BE2C (cell line): ENCODE results near the gene CSKMT.
"Not testable (repeated sequence)": the region's sequence is repeated elsewhere in the genome, so short reads cannot be mapped to it uniquely, and the experiment has no call there.

Experiments
- DNase-seq: peaks from one replicate; pipeline ENCODE4 v3.0.0-alpha.2; 2020
- H3K27me3 ChIP-seq: fragments of 250-450 bp; sonication (Bioruptor Pico); 2 replicates; pipeline ENCODE4 v1.5.1; 2020; ENCODE audit warnings: mild to moderate bottlenecking
- H3K36me3 ChIP-seq: fragments of 250-450 bp; sonication (Bioruptor Pico); 2 replicates; pipeline ENCODE4 v1.5.1; 2020; ENCODE audit warnings: mild to moderate bottlenecking
- H3K4me1 ChIP-seq: fragments of 250-450 bp; sonication (Bioruptor Pico); 2 replicates; pipeline ENCODE4 v1.5.1; 2020
- H3K4me3 ChIP-seq: 2 replicates; pipeline ENCODE4 v1.5.1; 2011; ENCODE audit warnings: low read depth, low read length
- H3K9me3 ChIP-seq: fragments of 250-450 bp; sonication (Bioruptor Pico); 2 replicates; pipeline ENCODE4 v1.5.1; 2020
- TF ChIP-seq, protein P1 (sequence below): IDR thresholded peaks from 2 replicates; pipeline ENCODE4 v1.5.1; 2012; ENCODE audit warnings: mild to moderate bottlenecking, low read depth, low read length

The CSKMT gene

DNA sequence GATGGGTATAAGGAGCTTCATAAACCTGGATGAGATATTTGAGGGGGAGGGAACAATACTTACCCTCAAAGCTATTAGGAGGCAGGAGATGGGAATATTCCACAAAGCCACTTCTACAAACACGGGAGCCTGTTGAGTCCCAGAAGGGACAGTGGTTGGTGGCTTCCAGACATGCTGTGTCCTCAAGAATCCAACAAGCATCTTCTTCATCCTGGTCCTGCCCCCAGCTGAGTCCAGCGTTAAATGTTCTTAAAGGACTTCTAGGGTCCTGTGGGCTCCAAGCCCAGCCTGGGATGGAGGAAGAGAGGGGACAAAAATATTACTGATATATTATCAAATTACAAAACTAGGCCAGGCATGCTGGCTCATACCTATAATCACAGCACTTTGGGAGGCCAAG lies 2.3 kb downstream of the CSKMT start:
- H3K4me1 ChIP-seq: no peaks in the 10 kb centered on the region
- H3K4me3 ChIP-seq: peak overlapping the region; percentile 93
- H3K27me3 ChIP-seq: no peaks in the 10 kb centered on the region
- no peaks in the 10 kb centered on the region for H3K9me3 ChIP-seq
- TF ChIP-seq, protein P1, sequence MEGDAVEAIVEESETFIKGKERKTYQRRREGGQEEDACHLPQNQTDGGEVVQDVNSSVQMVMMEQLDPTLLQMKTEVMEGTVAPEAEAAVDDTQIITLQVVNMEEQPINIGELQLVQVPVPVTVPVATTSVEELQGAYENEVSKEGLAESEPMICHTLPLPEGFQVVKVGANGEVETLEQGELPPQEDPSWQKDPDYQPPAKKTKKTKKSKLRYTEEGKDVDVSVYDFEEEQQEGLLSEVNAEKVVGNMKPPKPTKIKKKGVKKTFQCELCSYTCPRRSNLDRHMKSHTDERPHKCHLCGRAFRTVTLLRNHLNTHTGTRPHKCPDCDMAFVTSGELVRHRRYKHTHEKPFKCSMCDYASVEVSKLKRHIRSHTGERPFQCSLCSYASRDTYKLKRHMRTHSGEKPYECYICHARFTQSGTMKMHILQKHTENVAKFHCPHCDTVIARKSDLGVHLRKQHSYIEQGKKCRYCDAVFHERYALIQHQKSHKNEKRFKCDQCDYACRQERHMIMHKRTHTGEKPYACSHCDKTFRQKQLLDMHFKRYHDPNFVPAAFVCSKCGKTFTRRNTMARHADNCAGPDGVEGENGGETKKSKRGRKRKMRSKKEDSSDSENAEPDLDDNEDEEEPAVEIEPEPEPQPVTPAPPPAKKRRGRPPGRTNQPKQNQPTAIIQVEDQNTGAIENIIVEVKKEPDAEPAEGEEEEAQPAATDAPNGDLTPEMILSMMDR: no peak
- peaks cover 24% of the 10 kb centered on the region for H3K36me3 ChIP-seq
- no peak for DNase-seq

DNA sequence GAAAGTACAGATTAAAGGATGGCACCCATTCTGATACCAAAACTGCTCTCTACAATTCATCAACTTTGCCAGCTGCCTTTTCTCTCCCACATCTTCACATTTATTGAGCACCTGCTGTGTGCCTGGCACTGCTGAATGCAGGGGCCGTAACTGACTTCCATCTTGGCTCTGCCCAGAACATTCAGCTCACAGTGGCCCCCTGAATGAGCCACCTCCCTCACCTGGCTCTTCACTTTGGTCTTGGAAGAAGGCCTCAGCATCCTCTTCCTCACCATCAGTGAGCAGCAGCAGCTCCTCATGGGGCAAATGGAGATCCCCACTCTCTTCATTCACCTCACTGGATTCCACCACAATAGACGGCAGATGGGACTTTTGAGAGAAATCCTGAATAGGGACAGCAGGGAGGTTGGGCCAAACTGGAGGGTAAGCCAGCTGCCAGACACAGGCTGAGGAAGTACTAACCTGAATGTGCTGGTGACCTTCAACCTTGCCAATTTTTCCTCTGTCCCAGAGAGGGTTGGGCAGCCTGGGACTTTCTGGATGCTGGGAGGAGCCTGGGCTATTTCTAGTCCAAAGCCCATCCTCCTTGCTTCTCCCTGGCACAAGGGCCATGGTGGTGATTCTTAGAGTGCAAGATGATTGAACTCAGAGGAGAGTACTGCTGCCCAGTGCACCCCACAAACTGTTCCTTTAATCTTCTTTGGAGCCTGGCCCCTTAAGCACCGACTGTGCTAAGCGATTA lies 4.5 kb downstream of the CSKMT start:
- H3K36me3 ChIP-seq: peaks cover 23% of the 10 kb centered on the region
- TF ChIP-seq, protein P1: no peak
- H3K4me1 ChIP-seq: no peaks in the 10 kb centered on the region
- DNase-seq: no peak
- no peaks in the 10 kb centered on the region for H3K27me3 ChIP-seq
- no peak overlapping the region for H3K4me3 ChIP-seq
- no peaks in the 10 kb centered on the region for H3K9me3 ChIP-seq

DNA sequence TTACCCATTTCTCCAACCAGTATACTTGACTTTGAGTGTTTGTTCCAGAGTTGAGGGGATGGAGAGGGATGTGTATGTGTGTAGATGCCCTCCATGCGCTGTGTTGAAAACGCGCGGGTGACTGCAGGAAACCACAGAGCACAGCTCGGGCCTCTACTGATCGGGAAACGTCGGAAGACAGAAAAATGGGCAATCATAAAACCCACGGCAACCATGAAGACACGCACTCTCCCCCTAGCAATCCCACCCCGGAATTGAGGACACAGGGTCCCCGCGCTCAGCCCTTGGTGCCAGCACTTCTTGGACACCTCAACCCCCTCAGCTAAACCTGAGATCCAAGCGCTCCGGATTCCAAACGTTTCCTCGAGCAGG lies 6.1 kb downstream of the CSKMT start:
- TF ChIP-seq, protein P1: no peak
- Histone ChIP-seq H3K9me3 (no peaks in the 10 kb centered on the region), H3K4me1 (no peaks in the 10 kb centered on the region), H3K4me3 (peak overlapping the region; percentile 77), H3K36me3 (peaks cover 18% of the 10 kb centered on the region), H3K27me3 (no peaks in the 10 kb centered on the region)
- no peak for DNase-seq

DNA sequence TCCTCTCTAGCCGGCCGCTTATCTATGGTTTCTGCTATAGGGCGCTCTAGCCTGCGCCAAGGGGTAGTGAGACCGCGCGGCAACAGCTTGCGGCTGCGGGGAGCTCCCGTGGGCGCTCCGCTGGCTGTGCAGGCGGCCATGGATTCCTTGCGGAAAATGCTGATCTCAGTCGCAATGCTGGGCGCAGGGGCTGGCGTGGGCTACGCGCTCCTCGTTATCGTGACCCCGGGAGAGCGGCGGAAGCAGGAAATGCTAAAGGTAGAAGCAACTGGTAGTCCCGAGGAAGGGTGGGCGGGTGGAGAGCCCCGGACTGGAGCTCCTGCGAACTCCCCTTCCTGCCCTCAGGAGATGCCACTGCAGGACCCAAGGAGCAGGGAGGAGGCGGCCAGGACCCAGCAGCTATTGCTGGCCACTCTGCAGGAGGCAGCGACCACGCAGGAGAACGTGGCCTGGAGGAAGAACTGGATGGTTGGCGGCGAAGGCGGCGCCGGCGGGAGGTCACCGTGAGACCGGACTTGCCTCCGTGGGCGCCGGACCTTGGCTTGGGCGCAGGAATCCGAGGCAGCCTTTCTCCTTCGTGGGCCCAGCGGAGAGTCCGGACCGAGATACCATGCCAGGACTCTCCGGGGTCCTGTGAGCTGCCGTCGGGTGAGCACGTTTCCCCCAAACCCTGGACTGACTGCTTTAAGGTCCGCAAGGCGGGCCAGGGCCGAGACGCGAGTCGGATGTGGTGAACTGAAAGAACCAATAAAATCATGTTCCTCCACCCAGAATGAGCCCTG lies 6.7 kb downstream of the CSKMT start, which contains the start of the genes LBHD1 and UQCC3:
Gene LBHD1 (minus strand): TSS at position 660 of the 782 bp plus-strand sequence. CDS start 2,236 bp downstream, outside the sequence.
Gene UQCC3 (plus strand): TSS at position 66 of the 782 bp plus-strand sequence. CDS start 73 bp downstream, at position 139.
- H3K4me3 ChIP-seq: peak within 1 kb of the TSS; percentile 77
- no peaks in the 10 kb centered on the region for H3K9me3 ChIP-seq
- H3K4me1 ChIP-seq: no peaks in the 10 kb centered on the region
- TF ChIP-seq, protein P1: no peak
- H3K27me3 ChIP-seq: no peaks in the 10 kb centered on the region
- DNase-seq: peak; percentile 71
- peaks cover 12% of the 10 kb centered on the region for H3K36me3 ChIP-seq

DNA sequence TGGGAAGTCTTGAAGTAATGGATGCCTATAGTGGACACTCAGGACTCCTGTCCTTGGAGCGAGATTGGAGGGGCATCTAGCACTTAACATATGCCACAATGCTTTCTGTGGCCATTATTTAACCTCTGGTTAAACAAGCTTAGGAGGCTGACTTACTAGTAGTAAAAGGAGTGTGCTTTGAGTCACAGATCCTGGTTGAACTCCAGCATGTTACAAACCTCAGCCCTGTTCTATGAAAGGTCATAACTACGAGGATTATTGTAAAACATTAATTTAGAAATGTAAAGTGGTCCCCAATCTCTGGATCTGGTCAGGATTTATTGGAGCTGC lies 8.0 kb downstream of the CSKMT start:
- TF ChIP-seq, protein P1: no peak
- Histone ChIP-seq H3K9me3 (no peaks in the 10 kb centered on the region), H3K36me3 (peaks cover 10% of the 10 kb centered on the region), H3K27me3 (no peaks in the 10 kb centered on the region), H3K4me3 (no peak overlapping the region), H3K4me1 (no peaks in the 10 kb centered on the region; the same call in 1 of the 2 replicates)
- no peak for DNase-seq

DNA sequence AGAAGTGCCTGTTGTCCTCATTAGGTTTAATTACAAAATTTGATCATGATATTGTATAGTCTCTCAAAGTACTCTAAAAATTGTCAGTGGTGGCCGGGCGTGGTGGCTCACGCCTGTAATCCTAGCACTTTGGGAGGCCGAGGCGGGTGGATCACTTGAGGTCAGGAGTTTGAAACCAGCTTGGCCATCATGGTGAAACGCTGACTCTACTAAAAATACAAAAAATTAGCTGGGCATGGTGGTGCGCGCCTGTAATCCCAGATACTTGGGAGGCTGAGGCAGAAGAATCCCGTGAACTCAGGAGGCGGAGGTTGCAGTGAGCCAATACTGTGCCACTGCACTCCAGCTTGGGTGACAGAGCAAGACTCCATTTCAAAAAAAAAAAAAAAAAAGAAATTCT lies 10.3 kb downstream of the CSKMT start:
- not testable (repeated sequence) for H3K27me3 ChIP-seq, H3K4me1 ChIP-seq, H3K9me3 ChIP-seq, H3K4me3 ChIP-seq, H3K36me3 ChIP-seq, DNase-seq
